Fibroblast of skin of scalp (primary cell): ENCODE results near the gene GABARAP.
A peak's percentile ranks its signal among the peaks of the same experiment; 100 is the strongest.
"Not testable (repeated sequence)": the region's sequence is repeated elsewhere in the genome, so short reads cannot be mapped to it uniquely, and the experiment has no call there.

Experiments
- DNase-seq: peaks from one replicate; pipeline ENCODE4 v3.0.0-alpha.2; 2013

GABARAP gene

DNA sequence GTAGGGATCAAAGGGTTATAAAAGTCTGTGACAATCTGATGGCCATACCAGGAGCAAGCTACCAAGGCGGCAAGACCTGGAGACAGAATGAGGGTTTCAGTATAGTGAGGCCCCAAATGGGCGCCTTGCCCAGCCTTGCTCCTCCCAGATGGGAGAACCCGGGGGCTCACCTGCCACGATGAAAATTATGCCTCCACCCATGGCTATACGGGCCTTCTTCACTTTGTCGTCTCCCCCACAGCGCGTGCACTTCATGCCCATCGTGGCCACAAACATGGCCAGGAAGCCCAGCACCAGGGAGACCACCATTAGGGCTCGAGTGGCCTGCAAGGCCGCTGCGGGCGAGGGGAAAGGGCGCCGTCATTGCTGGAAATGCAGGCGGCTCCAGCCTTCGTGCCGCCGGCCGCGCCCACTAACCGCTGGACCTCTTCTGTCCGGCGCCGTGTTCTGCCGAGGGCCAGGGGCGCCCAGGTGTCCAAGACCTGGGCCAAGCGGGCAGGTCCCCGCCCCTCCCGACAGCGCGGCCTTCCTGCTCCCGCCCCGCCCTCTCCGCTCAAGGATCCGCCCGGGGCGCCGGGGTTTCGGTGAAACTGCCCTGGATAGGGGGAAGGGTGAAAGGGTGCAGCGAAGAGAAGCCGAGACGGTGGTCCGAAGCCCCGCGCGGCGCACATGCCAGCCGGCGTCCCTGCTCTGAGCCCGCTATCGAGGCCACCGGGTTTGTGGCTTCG is 18.6 kb upstream of the GABARAP start:
- DNase-seq: no peak

DNA sequence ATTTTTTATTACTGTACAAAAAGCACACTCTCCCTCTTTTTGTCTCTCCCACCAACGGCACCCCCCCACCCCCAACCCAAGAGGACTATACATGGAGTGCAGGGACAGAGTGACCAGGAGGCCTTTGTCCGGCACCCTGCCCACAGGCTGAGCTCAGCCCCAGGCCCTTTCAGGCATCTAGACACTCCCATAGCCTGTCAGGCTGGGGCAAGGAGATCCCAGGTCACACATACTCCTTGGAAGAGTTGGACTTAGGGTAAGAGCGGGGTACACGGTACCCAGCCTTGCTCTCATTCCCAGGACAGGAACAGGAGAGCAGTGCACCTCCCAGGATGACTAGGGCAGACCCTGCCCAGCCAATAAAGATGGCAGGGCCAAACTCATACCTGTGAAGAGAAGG is 17.9 kb upstream of the GABARAP start:
- no peak for DNase-seq

- no peak for DNase-seq
These were observed 17.3 kb upstream of the GABARAP start for GRCh38 chr17:7259555-7259889.

- DNase-seq: no peak
These were observed 16.7 kb upstream of the GABARAP start for GRCh38 chr17:7258731-7259554.

DNA sequence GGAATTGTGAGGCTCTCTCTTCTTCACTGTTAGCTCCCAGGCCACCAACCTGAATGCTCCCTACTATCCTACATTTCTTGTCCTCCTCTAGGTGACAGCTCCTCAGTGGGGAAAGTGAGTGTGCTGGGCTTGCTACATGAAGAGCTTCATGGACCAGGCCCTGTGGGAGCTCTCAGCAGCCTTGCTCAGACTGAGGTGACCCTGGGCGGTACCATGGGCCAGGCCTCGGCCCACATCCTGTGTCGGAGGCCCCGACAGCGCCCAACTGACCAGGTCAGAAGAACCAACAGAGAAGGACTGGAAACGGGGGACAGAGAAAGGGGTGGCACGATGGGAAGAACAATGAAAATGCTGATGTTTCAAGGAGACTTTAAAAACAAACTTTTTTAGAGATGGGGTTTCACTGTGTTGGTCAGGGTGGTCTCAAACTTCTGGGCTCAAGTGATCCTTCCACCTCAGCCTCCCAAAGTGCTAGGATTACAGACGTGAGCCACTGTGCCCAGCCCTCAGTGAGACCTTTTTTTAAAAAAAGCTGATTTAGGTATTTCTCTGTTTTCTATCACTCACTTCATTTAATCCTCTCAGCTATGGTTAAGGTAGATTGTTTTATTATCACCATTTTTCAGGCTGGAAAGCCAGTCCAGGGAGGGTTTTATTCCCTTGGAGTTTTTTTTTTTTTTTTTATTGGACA is 14.7 kb upstream of the GABARAP start:
- no peak for DNase-seq

DNA sequence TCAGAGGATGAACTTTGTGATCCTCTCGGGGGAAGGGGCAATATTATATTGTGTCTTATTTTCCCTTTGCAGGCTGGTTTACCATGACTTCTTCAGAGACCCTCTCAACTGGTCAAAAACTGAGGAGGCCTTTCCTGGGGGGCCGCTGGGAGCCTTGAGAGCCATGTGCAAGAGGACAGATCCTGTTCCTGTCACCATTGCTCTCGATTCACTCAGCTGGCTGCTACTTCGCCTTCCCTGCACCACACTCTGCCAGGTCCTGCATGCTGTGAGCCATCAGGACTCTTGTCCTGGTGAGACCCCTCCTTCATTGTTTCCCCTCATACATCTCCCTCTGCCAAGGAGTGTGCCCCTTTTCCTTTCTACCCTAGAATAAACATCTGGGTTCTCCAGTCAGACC is 12.3 kb upstream of the GABARAP start:
- DNase-seq: no peak

DNA sequence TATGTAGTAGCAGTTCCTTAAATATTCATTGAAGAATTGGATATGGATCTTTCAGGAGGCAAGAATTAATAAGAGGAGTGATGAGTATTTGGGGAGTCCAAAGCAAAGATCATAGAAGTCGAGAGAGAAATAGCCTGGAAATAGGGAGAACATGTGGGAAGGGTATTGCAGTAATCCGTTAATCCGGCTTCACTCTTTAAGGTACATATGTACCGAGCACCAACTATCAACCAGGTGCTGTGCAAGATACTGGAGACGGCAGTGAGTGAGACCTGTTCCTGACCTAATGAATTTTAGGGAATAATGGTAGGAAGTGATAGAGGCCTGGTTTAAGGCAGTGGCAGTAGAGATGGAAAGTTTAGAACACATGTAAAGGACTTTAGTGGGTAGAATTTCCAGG is 10.8 kb upstream of the GABARAP start:
- DNase-seq: no peak

- DNase-seq: peak; percentile 97
These were observed 10.2 kb upstream of the GABARAP start, which contains the start of gene ELP5 for GRCh38 chr17:7252176-7253043. Gene ELP5 (plus strand): TSS chr17:7252215. CDS start chr17:7252551, 336 bp downstream.

GRCh38 chr17:7251661-7252175 is 9.5 kb upstream of the GABARAP start, which contains the start of gene CTDNEP1:
Gene CTDNEP1 (minus strand): TSS chr17:7251734. CDS start chr17:7251296, 438 bp downstream.
- peak; percentile 100 for DNase-seq

DNA sequence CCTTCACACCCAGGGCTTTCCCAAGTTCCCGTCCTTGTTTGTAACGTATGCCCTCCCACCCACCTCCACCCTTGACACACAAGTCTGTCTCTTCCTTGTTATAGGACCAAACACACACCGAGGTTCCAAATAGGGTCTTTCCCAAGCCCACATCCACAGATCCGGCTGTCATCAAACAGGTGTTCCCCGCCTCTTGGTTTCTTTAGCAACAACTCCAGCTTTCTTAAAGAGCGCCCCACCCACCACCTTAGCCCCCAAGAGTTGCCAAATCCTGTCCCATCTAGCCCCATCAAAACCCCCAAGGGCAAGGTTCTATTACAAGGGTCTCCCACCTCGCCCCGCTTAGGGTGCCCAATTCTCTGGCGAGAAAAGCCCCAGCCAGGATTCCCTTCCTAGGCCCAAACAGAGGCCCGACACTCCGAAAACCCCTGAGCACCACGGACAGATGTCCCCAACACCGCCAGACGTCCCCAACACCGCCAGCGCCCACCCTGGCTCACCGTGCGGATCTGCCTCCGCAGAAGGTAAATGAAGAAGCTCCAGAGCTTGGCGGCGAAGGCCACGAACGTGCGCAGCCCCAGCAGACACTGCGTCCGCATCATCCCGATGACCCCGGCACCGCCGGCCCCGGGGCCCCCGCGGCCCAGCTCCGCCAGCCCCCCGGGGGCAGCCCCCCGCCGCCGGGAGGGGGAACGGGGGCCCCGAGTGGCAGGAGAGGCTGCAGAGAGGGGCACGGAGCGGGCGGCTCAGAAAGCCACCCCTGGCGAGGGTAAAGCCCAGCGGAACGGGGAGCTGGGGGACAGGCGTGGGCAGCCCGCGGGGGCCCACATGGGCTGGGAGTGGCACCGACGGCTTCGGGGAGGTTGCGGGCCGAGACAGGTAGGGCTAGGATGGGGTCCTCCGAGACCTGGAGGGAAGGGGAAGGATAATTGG is 8.7 kb upstream of the GABARAP start:
- DNase-seq: no peak

GRCh38 chr17:7249830-7250229 is 7.6 kb upstream of the GABARAP start:
- peak; percentile 22 for DNase-seq

DNA sequence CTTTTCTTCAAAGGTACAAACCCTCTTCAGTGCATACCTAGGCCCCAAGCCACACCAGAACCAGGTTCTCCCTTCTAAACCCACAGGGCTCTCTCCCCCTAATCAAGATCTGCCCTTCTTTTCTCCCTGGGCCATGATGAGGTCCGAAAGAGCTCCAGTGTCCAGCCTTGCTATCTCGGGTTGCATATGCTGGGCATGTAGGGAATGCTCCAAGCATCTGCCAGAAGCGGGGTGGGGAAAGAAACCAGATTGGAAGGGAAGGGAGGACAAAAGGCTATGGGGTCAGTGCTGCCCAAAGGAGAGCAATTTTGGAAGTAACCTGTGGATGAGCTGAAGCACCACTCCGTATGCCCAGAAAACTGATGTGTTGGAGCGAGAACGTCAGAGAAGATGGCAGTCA is 7.0 kb upstream of the GABARAP start:
- DNase-seq: no peak

DNA sequence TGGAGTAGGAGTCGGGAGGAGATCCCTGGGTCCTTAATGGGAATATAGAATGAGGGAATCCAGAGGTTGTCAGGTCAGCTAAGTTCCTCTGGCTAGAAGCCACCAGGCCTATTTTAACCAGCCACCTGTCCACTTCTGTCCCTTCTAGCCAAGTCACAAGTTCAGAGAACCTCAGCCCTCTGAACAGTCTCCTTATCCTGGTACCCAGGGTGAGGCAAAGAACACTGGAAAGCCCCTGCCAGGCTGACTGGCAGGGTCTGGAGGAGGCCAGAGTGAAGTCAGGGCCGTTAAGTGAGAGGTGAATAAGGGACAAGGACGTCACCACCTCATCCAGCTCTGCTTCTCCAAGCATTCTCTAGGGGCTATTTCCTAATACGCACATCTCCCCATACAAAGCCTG is 6.5 kb upstream of the GABARAP start:
- DNase-seq: no peak

- DNase-seq: no peak
These were observed 4.5 kb upstream of the GABARAP start for GRCh38 chr17:7246779-7247178.

DNA sequence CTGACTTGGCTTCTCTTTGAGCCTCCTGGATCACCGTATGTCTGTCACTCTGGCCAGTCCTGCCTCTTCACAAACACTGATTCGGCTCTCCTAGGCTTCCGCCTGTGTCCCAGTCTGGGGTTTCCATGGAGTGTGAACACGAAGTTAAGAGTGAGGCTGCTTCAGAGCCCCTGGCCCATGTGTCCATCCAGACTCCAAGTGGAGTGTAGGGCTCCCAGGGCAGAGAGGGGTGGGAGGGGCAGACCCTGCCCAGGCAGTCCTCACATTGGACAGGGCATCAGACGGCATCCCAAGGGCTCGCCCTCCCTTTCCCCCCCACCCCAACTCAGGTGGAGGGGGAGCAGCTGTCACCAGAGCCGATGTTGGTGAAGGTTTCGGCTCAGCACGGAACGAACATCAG is 1.6 kb upstream of the GABARAP start:
- DNase-seq: not testable (repeated sequence)

DNA sequence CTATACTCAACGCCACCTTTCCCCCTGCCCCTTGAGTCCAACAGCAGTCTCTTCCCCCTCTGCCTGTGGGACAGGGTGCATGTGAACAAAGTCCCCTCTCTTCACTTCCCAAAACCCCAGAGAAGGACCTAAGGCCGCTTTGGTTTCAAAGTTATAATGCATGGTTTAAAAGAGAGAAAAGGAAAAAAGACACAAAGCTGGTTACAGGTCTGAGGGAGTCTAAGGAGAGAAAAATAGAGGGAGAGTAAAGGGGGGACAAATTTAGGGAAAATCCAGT is 1.1 kb upstream of the GABARAP start:
- DNase-seq: no peak

GRCh38 chr17:7242717-7243452 is 636 bp upstream of the GABARAP start:
- DNase-seq: peak; percentile 97

GRCh38 chr17:7241090-7241733 is 1.0 kb downstream of the GABARAP start:
- no peak for DNase-seq

- no peak for DNase-seq
These were observed 1.9 kb downstream of the GABARAP start for GRCh38 chr17:7240375-7240774.
